ENCODE measurements around the gene ZNF74.

The ZNF74 gene

DNA sequence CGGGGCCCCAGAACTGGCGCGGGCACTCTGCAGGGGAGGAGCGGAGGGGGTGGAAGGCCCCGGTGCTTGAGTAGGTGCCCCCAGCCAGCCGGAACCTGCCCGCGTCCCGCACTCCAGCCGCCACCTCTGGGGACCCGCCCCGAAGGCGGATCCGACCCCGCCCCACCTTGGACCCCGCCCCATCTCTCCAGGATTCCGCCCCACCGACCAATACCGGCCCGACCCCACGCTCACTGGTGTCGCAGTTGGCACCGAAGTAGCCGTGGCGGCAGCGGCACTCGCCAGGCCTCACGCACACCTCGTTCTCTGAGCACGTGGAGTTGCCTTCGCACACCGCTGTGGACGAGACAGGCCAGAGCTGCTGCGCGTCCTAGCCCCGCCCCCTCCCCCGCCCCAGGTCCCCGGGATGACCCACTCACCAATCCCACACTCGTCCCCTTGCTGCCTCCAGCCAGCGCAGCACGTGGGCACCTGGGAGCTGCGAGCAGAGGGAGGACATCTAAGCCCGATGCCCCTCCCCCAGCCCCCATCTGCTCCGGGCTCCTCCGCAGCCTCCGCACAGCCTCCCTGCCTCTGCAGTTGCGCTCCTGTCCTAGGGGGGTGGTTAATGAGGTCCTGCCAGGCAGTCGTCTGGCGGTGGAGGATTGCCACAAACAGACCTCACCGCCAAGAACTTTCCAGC is 37.7 kb downstream of the ZNF74 start:
- Histone ChIP-seq H3K4me2 (peak overlapping the region; percentile 58 to 98 (median 94)), H4K20me1 (peaks cover 9 to 75% (median 35%) of the 10 kb centered on the region in 11 experiments; a peak in 19 of 22 replicates), H3K9me3 (replicated peaks in 1 of 11) (0 out of 22 replicates have a peak, but pooled peaks cover 0 to 6% (median 0%) of the 10 kb centered on the region in 11 experiments), H3K27ac (no peak overlapping the region), H3K4me3 (peak overlapping the region in 6 of 10 experiments; percentile 9 to 74 (median 26); a peak in 6 of 20 replicates), H3K9ac (no peak overlapping the region), H3K27me3 (peaks cover 95 to 98% (median 96%) of the 10 kb centered on the region in 11 experiments), H3K36me3 (no peaks in the 10 kb centered on the region), H3K4me1 (peaks cover 32 to 51% (median 46%) of the 10 kb centered on the region in 10 experiments)
- no peak for TF ChIP-seq Cebpa-rat (IDR thresholded peaks at IDR 0.05)

DNA sequence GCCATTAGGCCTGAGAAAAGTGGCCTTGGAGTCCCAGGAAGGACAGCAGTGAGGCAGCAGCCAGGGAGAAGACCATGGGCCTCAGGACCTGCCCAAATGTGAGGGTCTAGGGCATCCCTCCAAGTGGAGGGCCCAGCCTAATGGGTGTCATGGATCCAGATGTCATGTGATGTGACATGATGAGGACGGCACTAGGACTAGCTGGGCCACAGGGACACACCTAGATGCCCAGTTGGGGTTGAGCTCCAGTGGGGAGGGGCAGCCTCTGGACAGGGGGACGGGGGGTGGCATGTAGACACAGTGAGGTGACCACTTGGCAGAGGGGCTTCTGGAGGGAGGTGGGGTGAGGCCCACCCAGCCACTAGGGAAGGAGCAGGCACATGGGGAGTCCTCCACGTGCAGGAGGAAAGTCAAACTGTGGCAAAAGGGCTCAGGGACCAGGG is 38.3 kb downstream of the ZNF74 start:
- Histone ChIP-seq H4K20me1 (peaks cover 15 to 77% (median 42%) of the 10 kb centered on the region in 11 experiments; a peak in 19 of 22 replicates), H3K27me3 (peaks cover 95 to 98% (median 96%) of the 10 kb centered on the region in 11 experiments)

GRCh38 chr22:20433191-20433590 is 39.2 kb downstream of the ZNF74 start:
- peak overlapping the region in 4 of 11 experiments; percentile 46 to 69 (median 67); a peak in 5 of 22 replicates for H3K4me2 ChIP-seq
- H3K27me3 ChIP-seq: peaks cover 97 to 99% (median 98%) of the 10 kb centered on the region in 11 experiments
- peaks cover 24 to 79% (median 50%) of the 10 kb centered on the region in 11 experiments; a peak in 19 of 22 replicates for H4K20me1 ChIP-seq

More for the DNA sequence above, 38.3 kb downstream of the ZNF74 start:
- no peak for TF ChIP-seq Cebpa-rat (IDR thresholded peaks at IDR 0.05)
- Histone ChIP-seq H3K36me3 (no peaks in the 10 kb centered on the region), H3K4me2 (peak overlapping the region in 8 of 11 experiments; percentile 46 to 69 (median 61); a peak in 16 of 22 replicates), H3K9ac (no peak overlapping the region), H3K4me3 (no peak overlapping the region), H3K4me1 (peaks cover 38 to 58% (median 53%) of the 10 kb centered on the region in 10 experiments), H3K9me3 (replicated peaks in 1 of 11) (0 out of 22 replicates have a peak, but pooled peaks cover 0 to 6% (median 0%) of the 10 kb centered on the region in 11 experiments), H3K27ac (no peak overlapping the region)

GRCh38 chr22:20433686-20434241 is 39.8 kb downstream of the ZNF74 start:
- Histone ChIP-seq H3K4me2 (no peak overlapping the region), H3K9ac (no peak overlapping the region), H3K36me3 (no peaks in the 10 kb centered on the region), H4K20me1 (peaks cover 29 to 85% (median 56%) of the 10 kb centered on the region in 11 experiments; a peak in 19 of 22 replicates), H3K4me1 (peaks cover 46 to 66% (median 61%) of the 10 kb centered on the region in 10 experiments), H3K9me3 (replicated peaks in 1 of 11) (0 out of 22 replicates have a peak, but pooled peaks cover 0 to 6% (median 0%) of the 10 kb centered on the region in 11 experiments), H3K27me3 (peaks cover 98 to 99% (median 99%) of the 10 kb centered on the region in 11 experiments), H3K4me3 (no peak overlapping the region), H3K27ac (no peak overlapping the region)
- TF ChIP-seq Cebpa-rat (IDR thresholded peaks at IDR 0.05): no peak

More at GRCh38 chr22:20433191-20433590, 39.2 kb downstream of the ZNF74 start:
- Histone ChIP-seq H3K27ac (no peak overlapping the region), H3K4me1 (peaks cover 48 to 67% (median 62%) of the 10 kb centered on the region in 10 experiments), H3K36me3 (no peaks in the 10 kb centered on the region), H3K9ac (no peak overlapping the region), H3K9me3 (replicated peaks in 1 of 11) (0 out of 22 replicates have a peak, but pooled peaks cover 0 to 6% (median 0%) of the 10 kb centered on the region in 11 experiments), H3K4me3 (no peak overlapping the region)
- TF ChIP-seq Cebpa-rat (IDR thresholded peaks at IDR 0.05): no peak

- TF ChIP-seq Cebpa-rat (IDR thresholded peaks at IDR 0.05): no peak
- peaks cover 100% of the 10 kb centered on the region in 11 experiments for H3K27me3 ChIP-seq
Observed at GRCh38 chr22:20434264-20434751, 40.4 kb downstream of the ZNF74 start.

GRCh38 chr22:20434773-20435172 is 40.8 kb downstream of the ZNF74 start:
- Histone ChIP-seq H3K4me2 (no peak overlapping the region), H3K36me3 (no peaks in the 10 kb centered on the region; a peak in 1 of 22 replicates), H4K20me1 (peaks cover 35 to 92% (median 66%) of the 10 kb centered on the region in 11 experiments; a peak in 19 of 22 replicates), H3K4me1 (peaks cover 40 to 59% (median 54%) of the 10 kb centered on the region in 10 experiments), H3K9me3 (replicated peaks in 1 of 11) (0 out of 22 replicates have a peak, but pooled peaks cover 0 to 6% (median 0%) of the 10 kb centered on the region in 11 experiments), H3K4me3 (no peak overlapping the region), H3K27me3 (peaks cover 99 to 100% (median 100%) of the 10 kb centered on the region in 11 experiments), H3K27ac (no peak overlapping the region), H3K9ac (no peak overlapping the region)
- TF ChIP-seq Cebpa-rat (IDR thresholded peaks at IDR 0.05): no peak

More at GRCh38 chr22:20434264-20434751, 40.4 kb downstream of the ZNF74 start:
- H3K27ac ChIP-seq: no peak overlapping the region
- H3K4me3 ChIP-seq: no peak overlapping the region
- H3K9ac ChIP-seq: no peak overlapping the region
- H4K20me1 ChIP-seq: peaks cover 35 to 90% (median 62%) of the 10 kb centered on the region in 11 experiments; a peak in 19 of 22 replicates
- peaks cover 43 to 63% (median 59%) of the 10 kb centered on the region in 10 experiments for H3K4me1 ChIP-seq
- no peak overlapping the region for H3K4me2 ChIP-seq
- 0 out of 22 replicates have a peak, but pooled peaks cover 0 to 6% (median 0%) of the 10 kb centered on the region in 11 experiments for H3K9me3 ChIP-seq (replicated peaks in 1 of 11)
- no peaks in the 10 kb centered on the region for H3K36me3 ChIP-seq

DNA sequence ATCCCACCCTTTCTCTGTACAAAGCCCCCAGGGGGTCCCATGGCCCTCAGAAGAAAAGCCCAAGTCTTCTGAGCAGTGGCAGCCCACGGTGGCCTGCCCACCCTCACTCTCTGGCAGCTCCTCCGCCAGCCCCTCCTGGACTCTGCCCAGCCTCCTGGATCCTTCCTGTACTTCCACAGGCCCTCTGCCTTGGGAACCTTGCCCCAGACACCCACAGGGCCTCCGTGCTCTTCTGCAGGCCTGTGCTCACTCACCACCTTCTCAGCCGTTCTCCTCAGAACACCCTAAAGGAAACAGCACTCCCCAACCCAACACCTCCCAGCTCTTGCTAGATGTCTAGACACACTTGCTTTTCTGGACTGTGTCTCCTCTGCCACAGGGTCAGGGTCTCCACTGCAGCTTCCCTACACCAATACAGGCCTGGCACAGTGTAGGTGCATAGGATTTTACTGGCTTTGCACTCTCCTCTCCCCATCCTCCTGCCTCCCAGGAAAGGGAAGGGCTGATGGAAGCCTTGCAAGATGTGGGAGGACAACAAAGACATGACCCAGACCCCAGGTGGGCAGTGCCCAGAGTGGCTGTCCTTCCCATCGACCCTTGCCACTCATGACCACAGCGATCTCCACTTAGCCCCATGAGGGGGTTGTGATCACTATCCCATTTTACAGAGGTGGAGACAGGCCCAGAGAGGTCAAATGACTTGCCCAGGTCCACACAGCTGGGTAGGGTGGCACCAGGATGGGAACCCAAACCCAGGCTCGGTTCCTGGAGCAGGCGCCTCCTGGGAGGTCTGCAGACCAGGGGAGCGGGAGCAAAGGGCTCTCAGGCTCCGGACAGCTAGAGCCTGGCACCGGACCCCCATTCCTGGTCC is 41.7 kb downstream of the ZNF74 start:
- Histone ChIP-seq H3K4me2 (peak overlapping the region; percentile 67 to 96 (median 90)), H3K4me1 (peaks cover 31 to 50% (median 45%) of the 10 kb centered on the region in 10 experiments), H3K9me3 (replicated peaks in 1 of 11) (0 out of 22 replicates have a peak, but pooled peaks cover 0 to 5% (median 0%) of the 10 kb centered on the region in 11 experiments), H3K27ac (no peak overlapping the region), H3K4me3 (peak overlapping the region; percentile 43 to 71 (median 58)), H4K20me1 (peaks cover 40 to 92% (median 65%) of the 10 kb centered on the region in 11 experiments; a peak in 19 of 22 replicates), H3K27me3 (peaks cover 90 to 98% (median 96%) of the 10 kb centered on the region in 11 experiments), H3K9ac (peak overlapping the region in 8 of 11 experiments; percentile 0 to 62 (median 51); a peak in 9 of 22 replicates), H3K36me3 (no peaks in the 10 kb centered on the region; a peak in 1 of 22 replicates)
- TF ChIP-seq Cebpa-rat (IDR thresholded peaks at IDR 0.05): no peak

Measured in BLaER1 treated with 17β-estradiol and CSF1 and Interleukin-3, amounts not matched to agents 10 nM and 100 nM (cell line).